Caco-2 (cell line): ENCODE measurements around the gene AHNAK2. TPM values are rescaled to one million over a fixed set of nuclear protein-coding genes. Genes with fewer than 3 reads are reported as not detected.

Experiments used
- BruUV-seq: library from RNA; stranded (reverse); fragments of 400-500 nt; replicated peaks from 2 replicates; lab custom pipeline; 2021; lab: Mats Ljungman, UMichigan
- CTCF ChIA-PET: fragments of 300-600 bp; sonication (Branson Sonifier 250); formaldehyde crosslinking; loops from one replicate; lab custom pipeline; 2022; ENCODE audit warnings: antibody characterized with exemption; lab: Charles Lee
- POLR2A ChIA-PET: fragments of 300-600 bp; sonication (Branson Sonifier 250); formaldehyde crosslinking; loops from one replicate; lab custom pipeline; 2022; ENCODE audit warnings: antibody characterized with exemption; lab: Charles Lee
- DNase-seq, 2 experiments: peaks; one replicate each; pipeline versions ENCODE4 v3.0.0 to v3.0.0-alpha.2; 2020 to 2022
- H3K27me3 ChIP-seq: replicated peaks from 2 replicates; pipeline ENCODE4 v1.6.0; 2011; ENCODE audit warnings: low read length; ENCODE audit not compliant: control insufficient read depth, insufficient read depth
- H3K36me3 ChIP-seq: 2 replicates; pipeline ENCODE4 v1.5.1; 2011; ENCODE audit warnings: low read length; ENCODE audit not compliant: control insufficient read depth, insufficient read depth
- H3K4me1 ChIP-seq: fragments of 250-450 bp; sonication (Bioruptor Pico); 2 replicates; pipeline ENCODE4 v1.5.1; 2020; ENCODE audit warnings: mild to moderate bottlenecking
- H3K4me3 ChIP-seq: 2 replicates; pipeline ENCODE4 v1.5.1; 2011; ENCODE audit warnings: low read depth, mild to moderate bottlenecking, control low read depth, low read length
- H3K9me3 ChIP-seq: fragments of 250-450 bp; sonication (Bioruptor Pico); 2 replicates; pipeline ENCODE4 v1.5.1; 2020; ENCODE audit warnings: mild to moderate bottlenecking, moderate library complexity
- H3K27ac Mint-ChIP-seq: one replicate; pipeline ENCODE4 v1.8.0; 2022; ENCODE audit warnings: mixed read lengths; ENCODE audit not compliant: unreplicated experiment
- H3K27me3 Mint-ChIP-seq: one replicate; pipeline ENCODE4 v1.8.0; 2022; ENCODE audit warnings: mixed read lengths; ENCODE audit not compliant: insufficient read depth, unreplicated experiment
- H3K36me3 Mint-ChIP-seq: one replicate; pipeline ENCODE4 v1.8.0; 2022; ENCODE audit warnings: mild to moderate bottlenecking, mixed read lengths; ENCODE audit not compliant: insufficient read depth, unreplicated experiment
- H3K4me1 Mint-ChIP-seq: one replicate; pipeline ENCODE4 v1.8.0; 2022; ENCODE audit warnings: low read depth, mixed read lengths; ENCODE audit not compliant: unreplicated experiment
- H3K4me3 Mint-ChIP-seq: one replicate; pipeline ENCODE4 v1.8.0; 2022; ENCODE audit warnings: mild to moderate bottlenecking, moderate library complexity, mixed read lengths; ENCODE audit not compliant: unreplicated experiment
- H3K9me3 Mint-ChIP-seq: one replicate; pipeline ENCODE4 v1.8.0; 2022; ENCODE audit warnings: mixed read lengths; ENCODE audit not compliant: unreplicated experiment
- intact Hi-C: fragments of 100-400 bp; cut with micrococcal nuclease; formaldehyde crosslinking; loops from one replicate; pipeline ENCODE4 v1.10.0; 2022; ENCODE audit not compliant: unreplicated experiment
- total RNA-seq: library from RNA; stranded (reverse); gene quantifications from 2 replicates; pipeline ENCODE4 v1.2.3, GENCODE V29; 2022
- TF ChIP-seq, protein P1 (sequence below), 2 experiments: fragments of 200-600 bp in 1 of 2; IDR thresholded peaks; 1 replicate in 1 of 2; 2 replicates in 1 of 2; pipeline versions ENCODE4 v1.5.1 to v1.8.0; 2011 to 2022; ENCODE audit warnings: antibody characterized with exemption in 1 of 2, control low read depth in 1 of 2, inconsistent platforms in 1 of 2, low read depth in 1 of 2, low read length in 1 of 2, mild to moderate bottlenecking in 1 of 2, moderate library complexity in 1 of 2; ENCODE audit not compliant: insufficient read depth in 1 of 2, severe bottlenecking in 1 of 2, unreplicated experiment in 1 of 2

The AHNAK2 gene
- total RNA-seq, 1 experiment from 2014 or later = 0.77 TPM

DNA sequence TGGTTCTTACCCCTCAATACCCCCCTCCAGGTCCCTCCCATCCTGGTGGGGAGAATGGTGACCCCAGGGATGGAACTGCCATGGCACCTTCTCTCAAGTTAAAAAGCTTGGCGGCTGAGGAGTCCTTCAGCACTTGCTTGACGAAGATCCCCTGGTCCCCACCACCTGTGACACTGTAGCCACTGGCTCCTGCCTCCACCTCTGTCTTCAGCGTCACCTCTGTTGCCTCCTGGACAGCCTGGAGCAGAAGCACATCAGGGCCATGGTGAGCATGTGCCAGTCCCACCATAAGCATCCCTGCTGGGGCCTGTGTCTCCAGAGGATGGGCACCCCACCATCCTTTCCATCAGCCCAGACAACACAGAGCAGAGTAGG is 22.8 kb downstream of the AHNAK2 start:
- no peak overlapping the region for H3K4me3 Mint-ChIP-seq
- H3K27me3 Mint-ChIP-seq = peaks cover 19% of the 10 kb centered on the region
- no peak overlapping the region for H3K4me3 ChIP-seq
- no peaks in the 10 kb centered on the region for H3K36me3 Mint-ChIP-seq
- intact Hi-C loops = no loop called here
- no peaks in the 10 kb centered on the region for H3K27me3 ChIP-seq
- no peaks in the 10 kb centered on the region for H3K9me3 Mint-ChIP-seq
- CTCF ChIA-PET = interaction anchor here (0.6 kb wide), 1 partner anchor 21 kb away, joined by 3 read pairs; no protein-coding TSS in a partner anchor
- H3K36me3 ChIP-seq = no peaks in the 10 kb centered on the region
- POLR2A ChIA-PET = no interaction called here
- no TSS peak for BruUV-seq
- no peak overlapping the region for H3K27ac Mint-ChIP-seq
- H3K4me1 ChIP-seq = no peaks in the 10 kb centered on the region
- TF ChIP-seq, protein P1, sequence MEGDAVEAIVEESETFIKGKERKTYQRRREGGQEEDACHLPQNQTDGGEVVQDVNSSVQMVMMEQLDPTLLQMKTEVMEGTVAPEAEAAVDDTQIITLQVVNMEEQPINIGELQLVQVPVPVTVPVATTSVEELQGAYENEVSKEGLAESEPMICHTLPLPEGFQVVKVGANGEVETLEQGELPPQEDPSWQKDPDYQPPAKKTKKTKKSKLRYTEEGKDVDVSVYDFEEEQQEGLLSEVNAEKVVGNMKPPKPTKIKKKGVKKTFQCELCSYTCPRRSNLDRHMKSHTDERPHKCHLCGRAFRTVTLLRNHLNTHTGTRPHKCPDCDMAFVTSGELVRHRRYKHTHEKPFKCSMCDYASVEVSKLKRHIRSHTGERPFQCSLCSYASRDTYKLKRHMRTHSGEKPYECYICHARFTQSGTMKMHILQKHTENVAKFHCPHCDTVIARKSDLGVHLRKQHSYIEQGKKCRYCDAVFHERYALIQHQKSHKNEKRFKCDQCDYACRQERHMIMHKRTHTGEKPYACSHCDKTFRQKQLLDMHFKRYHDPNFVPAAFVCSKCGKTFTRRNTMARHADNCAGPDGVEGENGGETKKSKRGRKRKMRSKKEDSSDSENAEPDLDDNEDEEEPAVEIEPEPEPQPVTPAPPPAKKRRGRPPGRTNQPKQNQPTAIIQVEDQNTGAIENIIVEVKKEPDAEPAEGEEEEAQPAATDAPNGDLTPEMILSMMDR (IDR thresholded peaks at IDR 0.05; ENCODE audit: insufficient read depth in 1 of 2, low read depth in 1 of 2, low read length in 1 of 2, severe bottlenecking in 1 of 2, unreplicated experiment in 1 of 2) = no peak
- no peaks in the 10 kb centered on the region for H3K4me1 Mint-ChIP-seq
- H3K9me3 ChIP-seq = no peaks in the 10 kb centered on the region
- no peak for DNase-seq

DNA sequence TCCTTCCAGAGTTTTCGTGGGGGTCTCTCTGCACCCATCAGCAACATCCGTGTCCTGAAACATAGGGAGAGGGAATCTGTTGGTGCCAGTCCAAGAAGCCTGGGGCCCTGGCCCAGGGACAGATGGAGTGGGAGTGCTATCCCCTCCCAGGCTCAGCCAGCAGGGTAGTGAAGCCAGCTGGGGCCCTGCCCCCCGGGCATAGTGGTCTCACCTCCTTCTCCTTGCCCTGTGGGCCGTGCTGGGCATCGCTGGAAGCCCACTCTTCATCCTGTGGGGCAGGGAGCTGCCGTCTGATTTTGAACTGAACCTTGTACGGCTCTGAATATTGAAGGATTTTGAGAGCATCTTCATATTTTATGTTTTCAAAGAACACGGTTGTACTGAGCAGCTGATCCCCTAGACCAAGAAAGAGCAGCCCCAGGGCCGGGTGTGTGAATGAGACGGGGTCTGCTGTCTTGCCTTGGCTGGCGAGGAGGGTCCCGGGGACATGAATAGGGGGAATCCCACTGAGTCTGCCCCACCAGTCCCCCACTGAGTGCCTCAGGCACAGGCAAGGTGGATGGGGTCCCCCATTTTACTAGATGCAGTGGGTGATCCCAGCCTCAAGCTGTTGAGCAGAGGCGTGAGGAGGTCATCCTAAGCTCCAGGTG is 23.3 kb downstream of the AHNAK2 start:
- Histone ChIP-seq H3K36me3 (no peaks in the 10 kb centered on the region), H3K9me3 (no peaks in the 10 kb centered on the region), H3K4me3 (no peak overlapping the region), H3K27me3 (no peaks in the 10 kb centered on the region), H3K4me1 (no peaks in the 10 kb centered on the region)
- no peak overlapping the region for H3K27ac Mint-ChIP-seq
- ChIA-PET CTCF (interaction anchor here (0.6 kb wide), 1 partner anchor 21 kb away, joined by 3 read pairs; no protein-coding TSS in a partner anchor), POLR2A (no interaction called here)
- no peak for DNase-seq
- no peak overlapping the region for H3K4me3 Mint-ChIP-seq
- no peaks in the 10 kb centered on the region for H3K9me3 Mint-ChIP-seq
- H3K36me3 Mint-ChIP-seq = no peaks in the 10 kb centered on the region
- BruUV-seq = no TSS peak
- peaks cover 16% of the 10 kb centered on the region for H3K27me3 Mint-ChIP-seq
- no peaks in the 10 kb centered on the region for H3K4me1 Mint-ChIP-seq
- intact Hi-C loops = no loop called here
- TF ChIP-seq, protein P1 (IDR thresholded peaks at IDR 0.05; ENCODE audit: insufficient read depth in 1 of 2, low read depth in 1 of 2, low read length in 1 of 2, severe bottlenecking in 1 of 2, unreplicated experiment in 1 of 2) = no peak

DNA sequence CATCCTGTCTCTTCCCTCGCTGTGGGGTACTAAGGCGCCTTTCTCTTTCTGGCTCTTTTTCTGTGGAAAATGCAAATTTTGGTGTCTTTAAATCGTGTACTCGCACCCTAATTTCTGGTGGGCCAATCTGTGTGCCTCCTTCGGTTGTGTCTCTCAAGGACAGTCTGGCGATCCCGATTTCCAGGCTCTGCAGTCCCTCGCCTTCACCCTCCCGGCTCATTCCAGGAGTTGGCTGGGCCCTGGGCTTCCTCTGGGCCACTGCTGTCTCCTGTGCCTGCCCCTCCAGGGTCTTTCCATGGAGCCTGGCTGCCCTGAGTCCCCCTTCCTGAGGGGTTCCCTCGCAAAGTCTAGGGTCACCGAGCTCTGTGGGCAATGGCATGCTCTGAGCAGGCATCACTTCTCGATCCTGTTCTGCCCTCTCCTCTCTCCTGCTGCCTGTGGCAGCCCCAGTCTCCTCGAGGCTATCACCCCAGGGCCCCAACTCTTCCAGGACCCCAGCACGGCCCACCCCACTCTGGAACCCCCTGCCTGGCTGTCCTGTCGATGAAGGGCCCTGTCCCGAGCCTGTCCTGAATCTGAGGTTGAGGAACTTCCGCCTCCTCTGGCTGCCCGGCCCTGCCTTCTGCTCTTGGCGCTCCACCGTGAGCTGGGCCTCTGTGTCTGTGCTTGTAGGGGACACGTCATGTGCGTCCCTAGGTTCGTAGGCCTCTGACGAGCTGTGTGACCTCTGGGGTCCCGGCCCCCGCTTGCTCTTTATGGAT is 24.1 kb downstream of the AHNAK2 start:
- no TSS peak for BruUV-seq
- H3K4me1 ChIP-seq = no peaks in the 10 kb centered on the region
- ChIA-PET CTCF (no interaction called here), POLR2A (no interaction called here)
- TF ChIP-seq, protein P1 (IDR thresholded peaks at IDR 0.05; ENCODE audit: insufficient read depth in 1 of 2, low read depth in 1 of 2, low read length in 1 of 2, severe bottlenecking in 1 of 2, unreplicated experiment in 1 of 2) = no peak
- Mint-ChIP-seq H3K36me3 (no peaks in the 10 kb centered on the region), H3K9me3 (no peaks in the 10 kb centered on the region), H3K4me1 (no peaks in the 10 kb centered on the region), H3K4me3 (no peak overlapping the region), H3K27me3 (peaks cover 16% of the 10 kb centered on the region), H3K27ac (no peak overlapping the region)
- DNase-seq = no peak
- no peak overlapping the region for H3K4me3 ChIP-seq
- no peaks in the 10 kb centered on the region for H3K27me3 ChIP-seq
- intact Hi-C loops = no loop called here
- H3K9me3 ChIP-seq = no peaks in the 10 kb centered on the region
- no peaks in the 10 kb centered on the region for H3K36me3 ChIP-seq
